Epithelial cell of umbilical artery (primary cell): Measurements from ENCODE around the gene SPX. TPM values are rescaled to one million over a fixed set of nuclear protein-coding genes. Genes with fewer than 3 reads are reported as not detected.

ENCODE experiments used
- total RNA-seq: library from RNA; depleted of rRNA; stranded (reverse); fragments of >200 nt; gene quantifications from 2 replicates; pipeline ENCODE4 v1.2.3, GENCODE V29; 2014

Gene SPX
- total RNA-seq = 0.32 TPM in 1 of 2 replicates, not detected in the other

GRCh38 chr12:21526053-21526452 lies at the start of gene SPX:
TSS of gene SPX (plus strand) at chr12:21526296. CDS start at chr12:21526473, 177 bp downstream.

GRCh38 chr12:21501258-21502163 lies 24.6 kb upstream of the SPX start, which contains the start of the genes GOLT1B and RECQL:
TSS of gene GOLT1B (plus strand) at chr12:21501789. CDS start at chr12:21501924, 135 bp downstream.
TSS of gene RECQL (minus strand) at chr12:21501635. CDS start at chr12:21499570, 2,065 bp downstream.

Other genes starting within 250 kb of the SPX start
- gene SLCO1A2, start 191.4 kb upstream of the SPX start, total RNA-seq = not detected in 2 replicates
- not detected in 2 replicates for gene IAPP, start 153.4 kb upstream of the SPX start, total RNA-seq
- gene PYROXD1, start 88.6 kb upstream of the SPX start, total RNA-seq = 9.1 and 11.2 TPM in 2 replicates
- gene RECQL, start 24.7 kb upstream of the SPX start, total RNA-seq = 133 and 165 TPM in 2 replicates
- gene GOLT1B, start 24.5 kb upstream of the SPX start, total RNA-seq = 51.3 and 61.2 TPM in 2 replicates
- not detected in 2 replicates for gene GYS2, start 78.6 kb downstream of the SPX start, total RNA-seq
- gene LDHB, start 131.5 kb downstream of the SPX start, total RNA-seq = 946 and 1,016 TPM in 2 replicates
- gene KCNJ8, start 248.4 kb downstream of the SPX start, total RNA-seq = 0.15 TPM in 1 of 2 replicates, not detected in the other